DND-41 (cell line): Measurements from ENCODE around the gene CTBP2.

Experiments used
- ATAC-seq: fragments of 200-7000 bp; cut with Tn5 transposase; 3 replicates; pipeline ENCODE4 v1.9.1; 2021; ENCODE audit warnings: low read depth; ENCODE audit not compliant: insufficient read depth
- DNase-seq: peaks from one replicate; pipeline ENCODE4 v3.0.0-alpha.2; 2020
- H2AFZ ChIP-seq: 2 replicates; pipeline ENCODE4 v1.6.0; 2012; ENCODE audit warnings: low read depth, low read length
- H3K27ac ChIP-seq: 2 replicates; pipeline ENCODE4 v1.5.1; 2012; ENCODE audit warnings: low read length, inconsistent platforms
- H3K27me3 ChIP-seq: fragments of 200-600 bp; sonication (generic); 2 replicates; pipeline ENCODE4 v1.6.0; 2012; ENCODE audit warnings: low read length, mild to moderate bottlenecking, inconsistent platforms; ENCODE audit not compliant: insufficient read depth, poor library complexity
- H3K36me3 ChIP-seq: 2 replicates; pipeline ENCODE4 v1.5.1; 2012; ENCODE audit warnings: low read length, inconsistent platforms; ENCODE audit not compliant: insufficient read depth
- H3K4me1 ChIP-seq: 2 replicates; pipeline ENCODE4 v1.5.1; 2012; ENCODE audit warnings: mild to moderate bottlenecking, low read length; ENCODE audit not compliant: insufficient read depth
- H3K4me2 ChIP-seq: 2 replicates; pipeline ENCODE4 v1.6.0; 2012; ENCODE audit warnings: mild to moderate bottlenecking, moderate library complexity, low read length, inconsistent platforms; ENCODE audit not compliant: insufficient read depth
- H3K4me3 ChIP-seq, 2 experiments: fragments of 200-600 bp in 1 of 2; shearing (Covaris generic) in 1 of 2; 2 replicates each; pipeline ENCODE4 v1.5.1; 2012 to 2016; ENCODE audit warnings: inconsistent platforms in 2 of 2, low read length in 2 of 2, mild to moderate bottlenecking in 2 of 2, low read depth in 1 of 2, moderate library complexity in 1 of 2
- H3K79me2 ChIP-seq: 2 replicates; pipeline ENCODE4 v1.6.0; 2012; ENCODE audit warnings: low read length, inconsistent platforms; ENCODE audit not compliant: insufficient read depth
- H3K9ac ChIP-seq: 2 replicates; pipeline ENCODE4 v1.6.0; 2012; ENCODE audit warnings: low read depth, mild to moderate bottlenecking, inconsistent platforms, low read length, moderate library complexity
- H3K9me3 ChIP-seq: 2 replicates; pipeline ENCODE4 v1.5.1; 2012; ENCODE audit warnings: low read length, moderate library complexity, mild to moderate bottlenecking, inconsistent platforms; ENCODE audit not compliant: insufficient read depth, severe bottlenecking
- H4K20me1 ChIP-seq: 2 replicates; pipeline ENCODE4 v1.6.0; 2012; ENCODE audit warnings: low read length; ENCODE audit not compliant: insufficient read depth
- CTCF ChIP-seq: IDR thresholded peaks from 2 replicates; pipeline ENCODE4 v1.5.1; 2012; ENCODE audit warnings: borderline replicate concordance, low read length, moderate library complexity, mild to moderate bottlenecking; ENCODE audit not compliant: poor library complexity, severe bottlenecking; ENCODE audit errors: extremely low read depth
- EZH2 ChIP-seq: IDR thresholded peaks from 3 replicates; pipeline ENCODE4 v1.6.1; 2012; ENCODE audit warnings: borderline replicate concordance, low read depth, mild to moderate bottlenecking, moderate library complexity, low read length, inconsistent platforms; ENCODE audit not compliant: severe bottlenecking

Gene CTBP2

GRCh38 chr10:125111118-125111727 is 49.1 kb downstream of the CTBP2 start:
- H3K9me3 ChIP-seq, result no peaks in the 10 kb centered on the region
- no peaks in the 10 kb centered on the region for H3K4me1 ChIP-seq
- DNase-seq (no peak), ATAC-seq (no peak)
- peaks cover 84% of the 10 kb centered on the region for H3K79me2 ChIP-seq
- no peak for TF ChIP-seq EZH2
- TF ChIP-seq CTCF, result no peak
- H3K27ac ChIP-seq, result no peak overlapping the region
- H4K20me1 ChIP-seq, result peaks cover 34% of the 10 kb centered on the region
- H3K4me3 ChIP-seq, result no peak overlapping the region
- peaks cover 24% of the 10 kb centered on the region for H3K36me3 ChIP-seq
- H3K9ac ChIP-seq, result no peak overlapping the region
- H2AFZ ChIP-seq, result no peak overlapping the region
- no peaks in the 10 kb centered on the region for H3K27me3 ChIP-seq
- no peak overlapping the region for H3K4me2 ChIP-seq

DNA sequence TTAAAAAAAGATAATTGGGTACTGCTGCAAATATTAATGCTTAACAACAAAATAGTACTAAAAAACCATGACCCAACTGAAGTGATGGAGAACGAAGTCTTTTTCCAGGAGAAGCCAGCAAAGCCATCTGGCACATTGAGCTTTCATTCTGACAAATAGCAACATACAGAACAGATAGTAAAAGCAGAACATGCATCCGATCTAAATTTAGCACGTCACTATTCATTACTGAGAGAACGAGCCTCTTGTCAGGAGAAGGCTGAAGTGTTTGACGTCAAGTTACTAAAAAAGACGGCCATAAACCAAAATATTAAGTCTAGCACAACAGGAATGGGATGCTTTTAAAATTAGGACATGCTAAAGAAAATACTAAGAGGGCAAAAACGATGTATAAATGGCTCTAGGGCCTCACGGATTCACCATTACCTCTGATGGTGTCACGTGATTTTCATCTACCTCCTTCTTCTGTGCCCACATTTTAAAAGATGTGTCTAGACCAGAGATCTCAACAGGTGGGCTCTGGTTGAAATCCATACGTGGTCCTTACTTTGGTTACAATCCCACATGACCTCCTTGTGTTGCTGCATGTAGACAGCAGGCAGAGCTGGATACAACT is 52.3 kb downstream of the CTBP2 start:
- Histone ChIP-seq H2AFZ (no peak overlapping the region), H3K36me3 (peaks cover 24% of the 10 kb centered on the region), H3K9ac (no peak overlapping the region), H3K27me3 (no peaks in the 10 kb centered on the region), H3K27ac (no peak overlapping the region), H3K4me2 (no peak overlapping the region), H3K4me3 (no peak overlapping the region), H3K4me1 (no peaks in the 10 kb centered on the region), H3K79me2 (peaks cover 84% of the 10 kb centered on the region), H3K9me3 (no peaks in the 10 kb centered on the region), H4K20me1 (peaks cover 32% of the 10 kb centered on the region)
- no peak for ATAC-seq
- TF ChIP-seq EZH2, result no peak
- no peak for TF ChIP-seq CTCF
- DNase-seq, result no peak

- H3K36me3 ChIP-seq, result peaks cover 24% of the 10 kb centered on the region
- H3K4me2 ChIP-seq, result no peak overlapping the region
- H3K79me2 ChIP-seq, result peaks cover 83% of the 10 kb centered on the region
- no peak overlapping the region for H3K9ac ChIP-seq
- no peaks in the 10 kb centered on the region for H3K9me3 ChIP-seq
- ATAC-seq (no peak), DNase-seq (no peak)
- no peaks in the 10 kb centered on the region for H3K27me3 ChIP-seq
- H3K4me1 ChIP-seq, result no peaks in the 10 kb centered on the region
- H4K20me1 ChIP-seq, result peaks cover 37% of the 10 kb centered on the region
- H3K4me3 ChIP-seq, result no peak overlapping the region
- no peak for TF ChIP-seq CTCF
- TF ChIP-seq EZH2, result no peak
- H2AFZ ChIP-seq, result no peak overlapping the region
- no peak overlapping the region for H3K27ac ChIP-seq
Measured at GRCh38 chr10:125107166-125107949, 53.0 kb downstream of the CTBP2 start.
